Esophagus (tissue), 2 donors: ENCODE data around the gene HIP1. TPM values are rescaled to one million over a fixed set of nuclear protein-coding genes. Genes with fewer than 3 reads are reported as not detected.
"Not testable (repeated sequence)": the region's sequence is repeated elsewhere in the genome, so short reads cannot be mapped to it uniquely, and the experiment has no call there.

Source experiments
- H3K27ac ChIP-seq, 2 donors: one replicate each; pipeline ENCODE4 v1.5.1; 2013; ENCODE audit warnings: low read depth in 2 of 2, mild to moderate bottlenecking in 2 of 2, inconsistent platforms in 1 of 2, low read length in 1 of 2, moderate library complexity in 1 of 2
- H3K27me3 ChIP-seq, 2 donors: one replicate each; pipeline ENCODE4 v1.6.1; 2013; ENCODE audit warnings: low read length in 2 of 2, control low read depth in 1 of 2, mild to moderate bottlenecking in 1 of 2; ENCODE audit not compliant: insufficient read depth in 2 of 2, control insufficient read depth in 1 of 2
- H3K36me3 ChIP-seq, 2 donors: one replicate each; pipeline ENCODE4 v1.6.1; 2013; ENCODE audit warnings: low read length in 1 of 2; ENCODE audit not compliant: control insufficient read depth in 2 of 2, insufficient read depth in 2 of 2
- H3K4me1 ChIP-seq, 2 donors: one replicate each; pipeline ENCODE4 v1.6.1; 2013; ENCODE audit warnings: low read length in 1 of 2; ENCODE audit not compliant: control insufficient read depth in 2 of 2, insufficient read depth in 2 of 2
- H3K4me3 ChIP-seq, 2 donors: one replicate each; pipeline ENCODE4 v1.5.1; 2013; ENCODE audit warnings: low read length in 2 of 2, mild to moderate bottlenecking in 2 of 2, low read depth in 1 of 2, moderate library complexity in 1 of 2
- H3K9me3 ChIP-seq, 2 donors: one replicate each; pipeline ENCODE4 v1.6.1; 2013; ENCODE audit warnings: mild to moderate bottlenecking in 2 of 2, low read depth in 1 of 2, low read length in 1 of 2, moderate library complexity in 1 of 2; ENCODE audit not compliant: control insufficient read depth in 2 of 2, insufficient read depth in 1 of 2
- WGBS, 2 donors: extraction: QIAGEN DNeasy Blood & Tissue Kit; methylation state at CpG; one replicate each; pipeline ENCODE4 v1.1.7; 2013; 5-methylcytosine and 5-hydroxymethylcytosine counted together
- polyA plus RNA-seq, 2 donors: library from polyadenylated mRNA; stranded (reverse); fragments of 200-250 nt; gene quantifications; one replicate each; pipeline ENCODE4 v1.2.3, GENCODE V29; 2013
- donor health status: healthy with polysubstance abuse.
- donor health status: Bipolar disorder and iron deficiency.

Gene HIP1
- polyA plus RNA-seq, 2 donors = 1.8 to 2.2 TPM

GRCh38 chr7:75717746-75718145 is 21.0 kb downstream of the HIP1 start:
- H3K27me3 ChIP-seq, H3K9me3 ChIP-seq, H3K4me1 ChIP-seq, H3K4me3 ChIP-seq, H3K27ac ChIP-seq, H3K36me3 ChIP-seq: not testable (repeated sequence)
- WGBS, 2 donors = 96 to 99% methylated on average over 3 of the region's 3 CpGs

- no peaks in the 10 kb centered on the region for H3K36me3 ChIP-seq
- no peaks in the 10 kb centered on the region for H3K4me1 ChIP-seq
- WGBS, 2 donors = 85 to 90% methylated on average over 9 of the region's 9 CpGs
- no peaks in the 10 kb centered on the region for H3K9me3 ChIP-seq
- no peaks in the 10 kb centered on the region for H3K27me3 ChIP-seq
- H3K27ac ChIP-seq = no peak overlapping the region
- no peak overlapping the region for H3K4me3 ChIP-seq
These were observed 21.6 kb downstream of the HIP1 start for GRCh38 chr7:75716992-75717626.

- no peak overlapping the region for H3K4me3 ChIP-seq
- no peaks in the 10 kb centered on the region for H3K27me3 ChIP-seq
- 93% methylated on average over 7 of the region's 7 CpGs for WGBS, 2 donors
- no peak overlapping the region for H3K27ac ChIP-seq
- no peaks in the 10 kb centered on the region for H3K9me3 ChIP-seq
- H3K4me1 ChIP-seq = no peaks in the 10 kb centered on the region
- no peaks in the 10 kb centered on the region for H3K36me3 ChIP-seq
These were observed 22.9 kb downstream of the HIP1 start for GRCh38 chr7:75715864-75716263.

GRCh38 chr7:75712517-75713361 is 26.0 kb downstream of the HIP1 start:
- WGBS, 2 donors = 80 to 85% methylated on average over 4 of the region's 4 CpGs

GRCh38 chr7:75711656-75712514 is 26.9 kb downstream of the HIP1 start:
- WGBS, 2 donors = 48 to 56% methylated on average over 10 of the region's 10 CpGs
- Histone ChIP-seq H3K4me3 (no peak overlapping the region), H3K27ac (peak overlapping the region; percentile 32 to 38), H3K9me3 (no peaks in the 10 kb centered on the region), H3K36me3 (no peaks in the 10 kb centered on the region), H3K4me1 (no peaks in the 10 kb centered on the region), H3K27me3 (no peaks in the 10 kb centered on the region)

More at GRCh38 chr7:75712517-75713361, 26.0 kb downstream of the HIP1 start:
- Histone ChIP-seq H3K27me3 (no peaks in the 10 kb centered on the region), H3K36me3 (no peaks in the 10 kb centered on the region), H3K9me3 (no peaks in the 10 kb centered on the region), H3K4me1 (no peaks in the 10 kb centered on the region), H3K4me3 (no peak overlapping the region), H3K27ac (no peak overlapping the region)

- no peak overlapping the region for H3K4me3 ChIP-seq
- no peaks in the 10 kb centered on the region for H3K27me3 ChIP-seq
- no peaks in the 10 kb centered on the region for H3K9me3 ChIP-seq
- H3K4me1 ChIP-seq = no peaks in the 10 kb centered on the region
- H3K36me3 ChIP-seq = no peaks in the 10 kb centered on the region
- H3K27ac ChIP-seq = no peak overlapping the region
These were observed 27.7 kb downstream of the HIP1 start for GRCh38 chr7:75711076-75711475.

- Histone ChIP-seq H3K4me3 (no peak overlapping the region), H3K27me3 (no peaks in the 10 kb centered on the region), H3K27ac (no peak overlapping the region), H3K36me3 (no peaks in the 10 kb centered on the region), H3K9me3 (no peaks in the 10 kb centered on the region), H3K4me1 (no peaks in the 10 kb centered on the region)
- 84 to 85% methylated on average over 4 of the region's 4 CpGs for WGBS, 2 donors
These were observed 33.8 kb downstream of the HIP1 start for GRCh38 chr7:75704928-75705327.

GRCh38 chr7:75702515-75702914 is 36.2 kb downstream of the HIP1 start:
- WGBS, 2 donors = 90% methylated on average over 4 of the region's 4 CpGs
- H3K4me3 ChIP-seq = no peak overlapping the region

GRCh38 chr7:75699993-75700392 is 38.7 kb downstream of the HIP1 start:
- no peak overlapping the region for H3K4me3 ChIP-seq
- no peaks in the 10 kb centered on the region for H3K27me3 ChIP-seq
- WGBS, 2 donors = 92 to 94% methylated on average over 12 of the region's 12 CpGs
- H3K36me3 ChIP-seq = no peaks in the 10 kb centered on the region
- H3K4me1 ChIP-seq = no peaks in the 10 kb centered on the region
- H3K9me3 ChIP-seq = no peaks in the 10 kb centered on the region
- H3K27ac ChIP-seq = no peak overlapping the region

More at GRCh38 chr7:75702515-75702914, 36.2 kb downstream of the HIP1 start:
- Histone ChIP-seq H3K4me1 (no peaks in the 10 kb centered on the region), H3K9me3 (no peaks in the 10 kb centered on the region), H3K27me3 (no peaks in the 10 kb centered on the region), H3K36me3 (no peaks in the 10 kb centered on the region), H3K27ac (no peak overlapping the region)
